Measurements from ENCODE around the gene SNX11.
"Not testable (repeated sequence)": the region's sequence is repeated elsewhere in the genome, so short reads cannot be mapped to it uniquely, and the experiment has no call there.

The SNX11 gene

DNA sequence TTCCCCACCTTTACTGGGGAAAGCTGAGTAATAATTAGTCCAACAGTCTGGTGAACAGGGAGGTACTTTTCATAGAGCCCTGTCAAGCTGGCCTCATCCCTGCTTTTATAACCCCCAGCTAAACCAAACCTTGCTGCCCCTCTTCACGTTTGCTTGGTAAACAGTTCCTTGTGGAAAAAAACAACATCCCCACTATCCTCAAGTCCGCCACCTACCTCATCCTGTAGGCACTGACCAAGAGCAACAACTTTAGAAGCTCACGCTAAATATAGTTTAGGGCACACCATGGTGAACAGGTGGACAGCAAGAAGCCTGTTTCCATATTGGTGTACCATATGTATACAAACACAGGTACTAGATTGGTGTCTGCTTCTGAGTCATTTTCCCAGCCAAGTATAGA, 42.9 kb upstream of the SNX11 start:
- Histone ChIP-seq H3K4me3 (ENCODE audit: low read depth, low read length) (no peak overlapping the region), H3K36me3 (peaks cover 61% of the 10 kb centered on the region), H3K4me1 (no peaks in the 10 kb centered on the region; the same call in 1 of the 2 replicates), H3K27me3 (no peaks in the 10 kb centered on the region), H3K9me3 (no peaks in the 10 kb centered on the region)
- DNase-seq: no peak
- TF ChIP-seq, protein P1, sequence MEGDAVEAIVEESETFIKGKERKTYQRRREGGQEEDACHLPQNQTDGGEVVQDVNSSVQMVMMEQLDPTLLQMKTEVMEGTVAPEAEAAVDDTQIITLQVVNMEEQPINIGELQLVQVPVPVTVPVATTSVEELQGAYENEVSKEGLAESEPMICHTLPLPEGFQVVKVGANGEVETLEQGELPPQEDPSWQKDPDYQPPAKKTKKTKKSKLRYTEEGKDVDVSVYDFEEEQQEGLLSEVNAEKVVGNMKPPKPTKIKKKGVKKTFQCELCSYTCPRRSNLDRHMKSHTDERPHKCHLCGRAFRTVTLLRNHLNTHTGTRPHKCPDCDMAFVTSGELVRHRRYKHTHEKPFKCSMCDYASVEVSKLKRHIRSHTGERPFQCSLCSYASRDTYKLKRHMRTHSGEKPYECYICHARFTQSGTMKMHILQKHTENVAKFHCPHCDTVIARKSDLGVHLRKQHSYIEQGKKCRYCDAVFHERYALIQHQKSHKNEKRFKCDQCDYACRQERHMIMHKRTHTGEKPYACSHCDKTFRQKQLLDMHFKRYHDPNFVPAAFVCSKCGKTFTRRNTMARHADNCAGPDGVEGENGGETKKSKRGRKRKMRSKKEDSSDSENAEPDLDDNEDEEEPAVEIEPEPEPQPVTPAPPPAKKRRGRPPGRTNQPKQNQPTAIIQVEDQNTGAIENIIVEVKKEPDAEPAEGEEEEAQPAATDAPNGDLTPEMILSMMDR (IDR thresholded peaks at IDR 0.05; ENCODE audit: low read depth, low read length): no peak

DNA sequence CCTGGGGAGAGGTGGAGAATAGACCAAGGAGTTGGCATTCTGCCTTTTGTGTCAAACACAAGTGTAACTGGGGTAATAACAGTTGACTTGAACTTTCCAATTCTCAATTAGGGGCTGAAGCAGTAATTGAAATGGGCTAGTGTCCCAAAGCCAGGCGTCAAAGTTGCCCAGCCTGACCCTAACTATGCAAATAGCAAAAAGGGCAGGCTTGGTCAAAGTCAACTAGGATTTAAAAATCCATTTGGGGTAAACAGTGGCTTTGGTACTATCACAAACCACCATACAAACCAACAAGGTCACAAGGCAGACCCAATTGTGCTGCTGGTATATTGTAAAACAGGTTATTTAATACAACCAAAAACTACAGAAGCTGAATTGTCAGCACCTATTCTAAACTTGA, 41.4 kb upstream of the SNX11 start:
- Histone ChIP-seq H3K9me3 (no peaks in the 10 kb centered on the region), H3K4me1 (no peaks in the 10 kb centered on the region; the same call in 1 of the 2 replicates), H3K27me3 (no peaks in the 10 kb centered on the region), H3K36me3 (peaks cover 58% of the 10 kb centered on the region), H3K4me3 (ENCODE audit: low read depth, low read length) (no peak overlapping the region)
- TF ChIP-seq, protein P1 (IDR thresholded peaks at IDR 0.05; ENCODE audit: low read depth, low read length): no peak
- no peak for DNase-seq

DNA sequence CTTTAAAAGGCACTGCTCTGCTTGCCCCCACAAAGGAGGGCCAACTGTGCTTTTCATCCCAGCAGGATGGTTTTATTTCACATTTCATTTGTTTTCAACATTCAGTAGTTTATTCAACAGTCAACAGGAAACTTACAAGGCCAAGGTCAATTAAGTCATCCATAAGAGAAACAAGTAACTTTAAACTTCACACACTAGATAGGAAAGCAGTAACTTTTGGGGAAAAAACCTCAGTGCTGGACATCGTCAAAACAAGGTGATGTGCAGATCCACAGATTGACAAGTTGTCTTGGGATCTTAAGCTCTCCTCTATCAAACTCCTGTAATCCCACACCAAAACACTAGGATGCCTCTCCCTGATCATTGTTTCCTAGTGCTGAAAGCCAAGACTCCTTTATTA, 40.9 kb upstream of the SNX11 start:
- H3K9me3 ChIP-seq: no peaks in the 10 kb centered on the region
- no peaks in the 10 kb centered on the region; the same call in 1 of the 2 replicates for H3K4me1 ChIP-seq
- no peaks in the 10 kb centered on the region for H3K27me3 ChIP-seq
- TF ChIP-seq, protein P1 (IDR thresholded peaks at IDR 0.05; ENCODE audit: low read depth, low read length): peak; percentile 22
- DNase-seq: no peak
- H3K36me3 ChIP-seq: peaks cover 58% of the 10 kb centered on the region
- H3K4me3 ChIP-seq (ENCODE audit: low read depth, low read length): no peak overlapping the region

DNA sequence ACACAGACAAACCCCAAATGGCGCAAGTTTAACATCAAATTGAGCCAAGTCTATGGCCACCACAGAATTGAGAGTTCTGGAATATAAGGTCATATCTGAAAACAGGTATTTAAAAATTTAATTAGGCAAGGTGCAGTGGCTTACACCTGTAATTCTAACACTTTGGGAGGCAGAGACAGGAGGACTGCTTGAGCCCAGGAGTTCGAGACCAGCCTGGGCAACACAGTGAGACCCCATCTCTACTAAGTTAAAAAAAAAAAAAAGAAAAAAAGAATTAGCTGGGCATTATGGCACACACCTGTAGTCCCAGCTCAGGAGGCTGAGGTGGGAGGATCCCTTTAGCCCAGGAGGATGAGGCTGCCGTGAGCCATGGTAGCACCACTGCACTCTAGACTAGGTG, 40.3 kb upstream of the SNX11 start:
- H3K36me3 ChIP-seq: peaks cover 58% of the 10 kb centered on the region
- DNase-seq: no peak

DNA sequence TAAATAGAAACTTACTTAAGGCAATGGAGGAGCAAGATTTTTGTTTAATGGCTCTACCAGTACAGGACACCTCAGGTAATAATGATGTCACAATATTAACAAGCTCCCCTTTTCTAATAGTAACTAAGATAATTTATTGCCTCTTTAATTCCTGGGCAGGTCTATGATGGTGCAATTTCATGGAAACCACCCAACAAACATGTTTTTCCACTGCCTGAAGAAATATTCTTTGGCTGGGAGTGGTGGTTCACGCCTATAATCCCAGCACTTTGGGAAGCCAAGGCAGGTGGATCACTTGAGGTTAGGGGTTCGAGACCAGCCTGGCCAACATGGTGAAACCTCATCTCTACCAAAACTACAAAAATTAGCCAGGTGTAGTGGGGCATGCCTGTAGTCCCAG, 39.8 kb upstream of the SNX11 start:
- H3K4me3 ChIP-seq (ENCODE audit: low read depth, low read length); H3K27me3 ChIP-seq; H3K9me3 ChIP-seq; H3K4me1 ChIP-seq; DNase-seq: not testable (repeated sequence)
- peaks cover 54% of the 10 kb centered on the region for H3K36me3 ChIP-seq

More for the DNA sequence above, 40.3 kb upstream of the SNX11 start:
- TF ChIP-seq, protein P1 (IDR thresholded peaks at IDR 0.05; ENCODE audit: low read depth, low read length): no peak
- no peaks in the 10 kb centered on the region for H3K27me3 ChIP-seq
- H3K4me1 ChIP-seq: no peaks in the 10 kb centered on the region; the same call in 1 of the 2 replicates
- H3K9me3 ChIP-seq: no peaks in the 10 kb centered on the region
- H3K4me3 ChIP-seq (ENCODE audit: low read depth, low read length): no peak overlapping the region

DNA sequence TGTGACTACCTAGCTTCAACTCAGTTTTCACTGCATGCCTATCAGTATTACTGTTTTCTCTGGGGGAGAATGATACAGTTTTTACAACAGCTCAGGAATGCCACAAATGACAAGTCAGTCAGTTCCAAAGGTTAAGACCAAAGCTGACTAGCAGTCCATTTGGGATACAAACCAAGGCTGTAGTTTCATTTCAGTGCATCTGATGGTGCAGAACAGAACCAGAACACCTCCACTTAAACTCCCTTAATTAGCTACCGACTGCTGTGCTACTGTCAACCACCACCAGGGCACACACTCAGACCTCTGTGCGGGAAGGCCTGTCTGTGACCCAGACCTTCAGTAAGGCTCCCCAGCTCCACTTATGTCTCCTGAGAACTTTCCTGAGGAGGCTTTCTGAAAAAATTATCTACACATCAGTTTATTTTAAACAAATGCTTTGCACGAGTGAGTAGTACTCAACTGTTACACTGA, 39.0 kb upstream of the SNX11 start:
- TF ChIP-seq, protein P1 (IDR thresholded peaks at IDR 0.05; ENCODE audit: low read depth, low read length): peak; percentile 65
- DNase-seq: peak; percentile 41
- Histone ChIP-seq H3K36me3 (peaks cover 49% of the 10 kb centered on the region), H3K4me3 (ENCODE audit: low read depth, low read length) (no peak overlapping the region), H3K9me3 (no peaks in the 10 kb centered on the region), H3K27me3 (no peaks in the 10 kb centered on the region), H3K4me1 (no peaks in the 10 kb centered on the region; the same call in 1 of the 2 replicates)

DNA sequence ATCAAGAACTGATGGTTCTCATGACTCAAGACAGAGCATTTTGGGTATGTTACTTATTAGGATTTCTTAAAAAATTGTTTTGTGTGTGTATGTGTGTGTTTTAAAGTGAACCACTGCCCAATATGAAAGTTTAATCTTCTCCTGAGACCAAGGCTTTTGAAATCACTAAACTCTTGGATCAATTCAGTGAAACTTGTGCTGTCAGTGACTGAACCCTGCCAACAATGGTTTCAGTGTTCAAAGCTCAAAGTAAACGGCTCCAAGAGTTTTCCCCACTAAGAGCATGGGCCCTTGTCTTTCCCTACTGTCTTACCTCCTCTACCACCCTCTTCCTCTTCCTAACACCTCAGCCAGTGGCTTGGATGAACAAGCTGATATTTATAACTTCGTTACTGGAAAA, 37.4 kb upstream of the SNX11 start:
- TF ChIP-seq, protein P1 (IDR thresholded peaks at IDR 0.05; ENCODE audit: low read depth, low read length): no peak
- H3K4me1 ChIP-seq: no peaks in the 10 kb centered on the region; the same call in 1 of the 2 replicates
- H3K9me3 ChIP-seq: no peaks in the 10 kb centered on the region
- DNase-seq: no peak
- no peak overlapping the region for H3K4me3 ChIP-seq (ENCODE audit: low read depth, low read length)
- H3K36me3 ChIP-seq: peaks cover 55% of the 10 kb centered on the region
- H3K27me3 ChIP-seq: no peaks in the 10 kb centered on the region
